Effector CD8-positive, alpha-beta T cell (primary cell): ENCODE data around the gene SETBP1.

Source experiments
- DNase-seq: peaks from one replicate; lab custom pipeline; 2025; lab: John Stamatoyannopoulos, UW

The SETBP1 gene

GRCh38 chr18:44759925-44760342 is 79.2 kb downstream of the SETBP1 start:
- DNase-seq = no peak

- no peak for DNase-seq
Observed at GRCh38 chr18:44761812-44762211, 81.1 kb downstream of the SETBP1 start.

GRCh38 chr18:44763327-44763726 is 82.6 kb downstream of the SETBP1 start:
- DNase-seq = no peak

DNA sequence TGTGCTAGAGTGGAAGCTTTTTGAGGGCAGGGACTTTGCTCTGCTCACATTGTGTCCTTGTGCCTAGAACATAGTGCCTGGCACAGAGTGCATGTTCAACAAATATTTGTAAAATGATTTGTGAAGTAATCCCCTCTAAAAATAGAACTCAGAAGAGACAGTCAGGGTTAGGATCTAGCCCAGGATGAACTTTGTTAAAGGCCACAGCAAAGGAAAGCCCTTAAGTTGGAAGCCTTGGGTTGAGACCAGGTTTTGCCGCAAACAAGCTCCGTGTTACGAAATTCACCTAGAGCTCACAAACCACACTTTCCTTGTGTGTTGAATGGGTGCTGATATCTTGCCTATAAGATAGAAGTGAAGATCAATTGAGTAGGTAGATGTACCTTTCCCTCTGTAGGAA is 84.2 kb downstream of the SETBP1 start:
- no peak for DNase-seq

DNA sequence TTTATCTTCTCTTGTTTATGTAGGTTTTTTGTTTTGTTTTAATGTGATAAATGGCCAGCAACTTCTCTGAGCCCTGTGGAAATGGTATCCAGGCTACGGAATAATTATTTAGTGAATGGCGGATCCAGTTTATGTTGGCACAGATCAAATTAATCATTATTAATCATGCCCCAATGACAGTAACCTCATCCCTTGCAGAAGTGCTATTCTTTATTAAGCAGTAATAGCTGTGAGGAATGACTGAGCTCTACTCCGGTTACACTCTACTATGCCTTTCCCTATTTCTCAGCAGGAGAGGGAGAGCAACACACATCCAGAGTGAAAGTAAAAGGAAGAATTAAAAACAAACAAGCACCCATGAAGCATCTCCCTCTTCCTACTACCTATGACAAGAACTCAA is 84.8 kb downstream of the SETBP1 start:
- no peak for DNase-seq

DNA sequence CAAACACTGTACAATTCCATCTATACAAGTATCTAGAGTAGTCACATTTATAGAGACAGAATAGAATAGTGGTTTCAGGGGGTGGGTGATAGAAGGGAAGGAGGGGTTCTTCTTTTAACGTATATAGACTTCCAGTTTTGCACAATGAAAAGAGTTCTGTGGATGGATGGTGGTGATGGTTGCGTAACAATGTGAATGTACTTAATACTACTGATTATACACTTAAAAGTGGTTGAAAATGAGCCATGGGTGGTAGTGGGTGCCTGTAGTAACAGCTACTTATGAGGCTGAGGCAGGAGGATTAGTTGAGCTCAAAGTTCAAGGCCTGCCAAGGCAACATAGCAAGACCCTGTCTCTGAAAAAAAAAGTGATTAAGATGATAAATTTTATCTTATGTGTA is 85.8 kb downstream of the SETBP1 start:
- DNase-seq = no peak

GRCh38 chr18:44767807-44768206 is 87.1 kb downstream of the SETBP1 start:
- DNase-seq = no peak

- DNase-seq = no peak
Observed at GRCh38 chr18:44770641-44771040, 90.0 kb downstream of the SETBP1 start.

DNA sequence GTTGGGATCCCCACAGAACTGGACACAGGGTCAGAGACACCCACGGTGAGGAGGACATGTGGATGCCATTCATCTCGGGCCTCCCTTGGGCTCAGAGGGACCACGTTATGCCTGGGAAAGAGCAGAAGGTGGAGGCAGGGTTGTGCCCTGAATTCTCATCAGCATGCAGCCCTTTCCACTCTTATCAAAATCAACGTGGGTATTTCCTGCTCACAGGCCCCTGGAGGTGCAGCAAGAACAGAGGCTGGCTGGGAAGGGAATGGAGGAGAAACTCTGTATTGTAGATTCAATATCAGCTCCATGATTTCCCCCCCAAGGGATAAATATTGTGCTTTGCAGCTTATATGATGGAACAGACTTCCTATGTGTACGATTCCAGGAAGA is 90.9 kb downstream of the SETBP1 start:
- DNase-seq = no peak

DNA sequence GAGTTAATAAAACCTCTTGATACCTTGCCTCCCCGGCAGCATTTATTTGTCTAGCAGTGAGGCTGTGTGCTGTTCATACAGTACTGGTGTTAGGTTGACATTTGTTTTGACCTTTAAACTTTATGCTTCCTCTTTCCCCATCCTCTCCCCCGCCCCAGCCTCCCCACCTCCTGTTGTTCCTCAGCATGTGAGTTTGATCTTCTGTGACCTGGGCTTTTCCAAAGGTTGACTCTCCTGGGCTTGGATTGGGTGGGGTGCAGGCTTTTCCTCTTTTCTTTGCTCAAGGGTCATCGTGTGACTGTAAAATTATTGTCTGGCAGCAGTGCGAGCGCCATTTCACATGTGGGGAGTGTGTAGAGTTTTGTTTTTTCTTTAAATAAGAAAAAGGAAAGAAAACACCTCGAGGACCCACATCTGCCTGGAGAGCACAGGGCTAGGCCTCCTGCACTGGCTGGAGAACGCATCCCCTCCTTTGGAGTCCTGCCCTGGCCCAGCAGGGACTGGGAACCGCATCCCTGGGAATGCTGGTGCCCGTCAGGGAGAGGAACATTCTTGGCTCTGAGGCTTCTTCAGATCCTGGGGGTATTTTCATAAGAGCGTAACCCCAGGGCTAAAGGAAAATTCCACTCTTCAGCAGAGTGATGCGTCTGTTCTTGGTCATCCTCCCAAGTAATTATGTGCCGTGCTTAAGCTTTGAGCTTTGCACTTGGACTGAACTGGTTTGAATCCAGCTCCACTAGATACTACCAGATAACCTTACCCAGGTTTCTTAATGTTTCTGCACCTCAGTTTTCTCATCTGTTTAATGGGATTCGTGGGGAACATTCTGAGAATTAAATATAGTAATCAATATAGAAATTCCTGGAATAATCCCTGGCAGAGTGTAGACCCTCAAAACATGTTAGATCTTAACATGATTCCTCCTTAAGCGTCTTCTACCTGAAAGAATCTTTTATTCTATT is 91.5 kb downstream of the SETBP1 start:
- DNase-seq = no peak

- no peak for DNase-seq
Observed at GRCh38 chr18:44773640-44774155, 93.0 kb downstream of the SETBP1 start.

DNA sequence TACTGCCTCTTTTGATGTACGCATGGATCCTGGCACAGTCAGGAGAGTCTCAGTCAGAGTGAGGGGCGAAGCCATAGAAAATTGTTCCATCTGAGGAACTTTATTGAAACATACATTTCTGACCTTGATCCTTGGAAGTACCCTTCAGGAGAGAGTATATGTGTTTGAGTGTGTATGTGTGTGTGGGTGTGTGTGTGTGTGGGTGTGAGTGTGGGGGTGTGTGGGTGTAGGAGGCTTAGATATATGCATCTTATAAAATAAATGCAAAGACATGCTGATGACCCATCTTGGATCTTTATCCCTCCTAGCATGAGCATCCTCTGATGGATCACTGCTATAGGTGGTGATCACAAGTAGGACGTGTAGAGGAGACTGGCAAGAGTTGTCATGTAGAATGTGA is 93.5 kb downstream of the SETBP1 start:
- DNase-seq = no peak

- no peak for DNase-seq
Observed at GRCh38 chr18:44777457-44778192, 96.9 kb downstream of the SETBP1 start.

DNA sequence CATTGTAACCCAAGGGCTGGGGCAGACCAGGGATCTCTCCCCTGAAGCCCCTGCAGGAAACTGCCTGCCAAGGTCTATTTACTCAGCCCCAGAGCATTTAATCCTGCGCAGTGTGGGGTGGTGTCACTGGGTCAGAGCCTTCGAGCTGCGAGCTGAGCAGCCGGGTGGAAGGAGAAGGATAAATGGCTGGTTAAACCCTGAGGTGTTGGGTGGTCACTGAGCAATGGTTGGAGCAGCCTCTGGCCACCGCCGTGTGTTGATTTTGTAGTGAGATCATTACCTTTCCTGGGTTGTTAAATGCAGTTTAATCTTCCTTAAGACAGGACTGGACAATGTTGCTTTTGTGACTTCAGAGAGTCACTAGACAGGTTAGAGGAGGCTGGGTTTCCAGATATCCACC is 98.1 kb downstream of the SETBP1 start:
- DNase-seq = no peak

DNA sequence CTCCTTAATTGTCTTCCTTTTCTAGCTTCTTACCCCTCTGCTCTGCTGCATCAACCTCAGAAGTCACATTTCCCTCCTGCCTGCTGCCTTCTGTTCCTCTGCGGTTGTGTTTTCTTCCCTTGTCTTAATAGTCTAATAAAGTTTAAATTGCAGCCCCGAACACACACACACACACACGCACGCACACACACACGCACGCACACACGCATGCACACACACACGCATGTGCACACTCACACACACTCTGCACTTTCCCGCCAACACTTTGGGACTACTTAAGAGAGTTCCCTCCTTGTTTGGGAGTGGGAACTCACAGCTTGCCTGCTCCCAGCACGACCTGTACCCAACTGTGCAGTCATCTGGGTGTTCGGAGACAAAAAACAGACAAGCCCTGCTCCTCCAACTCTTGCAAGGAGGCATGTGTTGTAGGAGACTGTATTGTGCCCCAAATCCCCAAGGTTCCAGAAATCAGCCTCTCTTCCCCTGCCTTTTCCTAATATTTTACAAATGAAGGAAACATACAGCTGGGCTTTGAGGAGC is 99.1 kb downstream of the SETBP1 start:
- no peak for DNase-seq

DNA sequence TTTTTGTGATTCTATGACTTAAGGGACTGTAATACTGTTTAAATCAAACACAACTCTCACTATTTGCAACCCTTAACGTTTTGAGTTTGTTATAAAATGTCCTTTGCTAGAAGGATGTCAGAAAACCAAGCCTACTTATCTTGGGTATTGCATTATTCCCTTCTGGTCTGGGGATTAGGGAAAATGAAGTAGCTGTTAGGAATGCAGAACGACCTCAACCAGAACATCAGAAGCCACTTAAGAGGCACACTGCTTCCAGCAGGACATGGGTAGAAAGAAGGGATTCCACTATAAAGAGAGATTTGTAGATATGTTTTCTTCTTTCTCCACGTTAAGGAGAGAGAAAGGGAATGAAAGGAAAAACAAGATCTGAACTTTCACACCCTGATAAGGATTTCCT is 101.2 kb downstream of the SETBP1 start:
- no peak for DNase-seq

GRCh38 chr18:44782617-44783016 is 101.9 kb downstream of the SETBP1 start:
- no peak for DNase-seq

GRCh38 chr18:44783371-44783770 is 102.7 kb downstream of the SETBP1 start:
- DNase-seq = no peak

DNA sequence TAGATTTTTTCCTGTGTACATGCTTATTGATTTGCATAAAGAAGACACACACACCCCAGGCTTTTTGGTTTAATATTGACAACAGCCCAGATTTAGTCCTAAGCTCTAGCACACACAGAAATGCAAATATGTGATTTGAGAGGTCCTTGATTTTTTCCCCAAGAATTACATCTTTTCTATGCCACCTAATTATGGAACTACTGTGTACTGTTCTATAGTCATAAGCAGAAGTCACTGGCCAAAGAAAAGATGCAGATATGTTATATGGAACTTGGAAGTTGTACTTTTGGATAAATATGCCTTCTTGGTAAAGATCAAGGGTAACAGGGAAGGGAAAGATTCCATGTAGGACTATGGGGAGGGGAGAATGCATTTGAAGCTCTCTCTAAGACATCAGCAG is 105.6 kb downstream of the SETBP1 start:
- DNase-seq = no peak

- DNase-seq = no peak
Observed at GRCh38 chr18:44786688-44787087, 106.0 kb downstream of the SETBP1 start.

DNA sequence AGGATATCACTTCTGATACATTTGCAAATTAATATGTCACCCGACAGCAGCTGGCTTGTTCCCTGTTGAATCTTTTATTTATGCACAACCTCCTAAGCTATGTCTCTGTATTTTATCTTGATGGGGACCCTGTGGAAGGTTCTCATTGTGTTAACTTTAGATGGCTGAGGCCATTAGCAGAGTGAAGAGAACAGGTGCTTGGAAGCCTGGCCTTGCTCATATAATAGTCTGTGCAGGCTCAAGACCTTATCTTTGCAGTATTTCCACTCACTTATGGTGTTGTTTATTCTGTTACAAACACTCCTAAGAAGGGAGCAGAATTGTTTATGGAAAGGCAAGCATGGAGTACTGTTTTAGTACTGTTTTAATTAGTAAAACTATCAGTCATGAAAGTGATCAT is 107.6 kb downstream of the SETBP1 start:
- no peak for DNase-seq

GRCh38 chr18:44789710-44790109 is 109.0 kb downstream of the SETBP1 start:
- DNase-seq = no peak

DNA sequence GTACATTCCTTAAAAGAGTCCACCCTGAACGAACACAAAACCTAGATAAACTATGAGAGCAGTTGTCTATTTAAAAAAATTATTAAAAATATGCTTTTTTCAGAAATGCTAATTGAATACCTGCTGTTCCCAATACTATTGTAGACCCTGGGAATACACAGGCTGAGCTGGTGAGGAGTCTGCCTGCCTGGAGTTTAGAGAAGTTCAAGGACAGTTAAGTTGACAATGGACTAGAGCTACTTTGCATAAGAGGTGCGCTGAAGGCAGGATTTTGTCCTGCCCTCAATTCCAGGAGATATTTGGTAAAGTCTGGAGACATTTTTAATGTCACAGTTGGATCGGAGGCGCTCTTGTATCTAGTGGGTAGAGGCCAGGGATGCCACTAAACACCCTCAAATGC is 110.2 kb downstream of the SETBP1 start:
- DNase-seq = no peak
